ENCODE results near the gene ZBTB7C.

The ZBTB7C gene

DNA sequence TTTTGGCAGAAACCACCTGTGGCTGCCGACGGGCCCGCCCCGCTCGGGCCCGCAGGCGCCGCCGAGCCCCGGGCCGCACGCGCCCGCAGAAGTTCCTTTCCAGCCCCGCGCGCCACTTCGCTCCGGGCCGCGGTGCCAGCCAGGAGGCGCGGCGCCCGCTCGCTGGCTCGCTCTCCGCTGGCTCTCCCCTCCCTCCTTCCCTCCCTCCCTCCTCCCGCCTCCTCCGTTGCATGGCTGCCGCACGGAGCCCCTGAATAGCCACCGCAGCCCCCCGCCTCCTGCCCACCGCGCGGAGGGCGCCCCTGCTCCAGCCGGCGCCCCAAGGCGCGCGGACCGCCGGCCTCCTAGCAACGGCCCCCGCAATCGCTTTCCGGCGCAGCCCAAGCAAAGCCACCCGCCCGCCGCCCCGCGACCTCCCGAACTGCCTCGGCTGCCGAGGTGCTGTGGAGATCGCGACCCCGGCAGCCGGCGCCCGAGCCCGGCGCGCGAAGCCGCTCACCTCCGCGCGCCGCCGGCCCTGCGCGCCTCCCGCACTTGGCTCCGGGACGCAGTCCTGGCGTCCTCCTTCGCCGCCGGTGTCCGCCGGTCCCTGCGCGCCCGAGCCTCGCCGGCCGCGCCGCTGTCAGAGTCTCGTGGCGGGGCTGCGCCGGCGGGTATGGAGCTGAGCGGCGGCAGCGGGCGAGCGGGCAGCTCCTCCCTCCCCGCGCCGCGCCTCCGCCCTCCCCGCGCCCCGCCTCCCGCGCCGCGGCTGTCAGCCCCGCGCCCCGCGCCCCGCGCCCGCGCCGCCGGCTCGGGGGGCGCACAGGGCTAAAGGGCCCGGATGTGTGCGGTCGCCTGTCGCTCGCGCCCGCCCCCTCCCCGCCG, at the start of gene ZBTB7C:
Gene ZBTB7C, minus strand, starts transcription at position 657 of the 864 bp plus-strand sequence.
- Histone ChIP-seq H3K9me3 (ENCODE audit: low read length) (no peaks in the 10 kb centered on the region), H2AFZ (ENCODE audit: low read depth, low read length) (peak within 1 kb of the TSS; percentile 97), H3K27me3 (ENCODE audit: insufficient read depth, low read length) (peaks cover 61% of the 10 kb centered on the region), H3K36me3 (ENCODE audit: insufficient read depth, low read length) (no peaks in the 10 kb centered on the region), H3K4me1 (ENCODE audit: insufficient read depth, low read length) (peaks cover 7% of the 10 kb centered on the region), H3K4me3 (ENCODE audit: low read length) (peak within 1 kb of the TSS; percentile 50)

DNA sequence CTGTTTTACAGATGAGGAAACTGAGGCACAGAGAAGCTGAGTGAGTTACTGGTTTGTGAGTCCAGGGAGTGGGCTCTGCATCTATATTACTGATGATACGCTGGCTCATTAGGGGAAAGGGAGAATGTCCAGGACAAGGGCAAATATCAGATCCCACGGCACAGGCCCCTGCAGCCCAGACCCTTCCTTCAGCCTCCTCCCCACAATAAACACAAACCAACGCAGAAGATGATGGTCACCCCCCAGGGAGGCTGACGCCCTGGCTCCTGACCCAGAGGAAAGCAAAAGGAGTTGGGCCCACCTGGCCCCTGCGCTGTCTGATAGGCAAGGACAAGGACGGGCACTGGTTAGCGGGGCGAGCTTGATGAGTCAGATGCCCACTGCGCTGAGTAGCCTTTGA, 47.7 kb upstream of the ZBTB7C start:
- no peak overlapping the region for H2AFZ ChIP-seq (ENCODE audit: low read depth, low read length)
- no peaks in the 10 kb centered on the region for H3K9me3 ChIP-seq (ENCODE audit: low read length)
- H3K4me1 ChIP-seq (ENCODE audit: insufficient read depth, low read length) = no peaks in the 10 kb centered on the region
- H3K36me3 ChIP-seq (ENCODE audit: insufficient read depth, low read length) = no peaks in the 10 kb centered on the region
- peaks cover 3% of the 10 kb centered on the region for H3K27me3 ChIP-seq (ENCODE audit: insufficient read depth, low read length)
- H3K4me3 ChIP-seq (ENCODE audit: low read length) = no peak overlapping the region

DNA sequence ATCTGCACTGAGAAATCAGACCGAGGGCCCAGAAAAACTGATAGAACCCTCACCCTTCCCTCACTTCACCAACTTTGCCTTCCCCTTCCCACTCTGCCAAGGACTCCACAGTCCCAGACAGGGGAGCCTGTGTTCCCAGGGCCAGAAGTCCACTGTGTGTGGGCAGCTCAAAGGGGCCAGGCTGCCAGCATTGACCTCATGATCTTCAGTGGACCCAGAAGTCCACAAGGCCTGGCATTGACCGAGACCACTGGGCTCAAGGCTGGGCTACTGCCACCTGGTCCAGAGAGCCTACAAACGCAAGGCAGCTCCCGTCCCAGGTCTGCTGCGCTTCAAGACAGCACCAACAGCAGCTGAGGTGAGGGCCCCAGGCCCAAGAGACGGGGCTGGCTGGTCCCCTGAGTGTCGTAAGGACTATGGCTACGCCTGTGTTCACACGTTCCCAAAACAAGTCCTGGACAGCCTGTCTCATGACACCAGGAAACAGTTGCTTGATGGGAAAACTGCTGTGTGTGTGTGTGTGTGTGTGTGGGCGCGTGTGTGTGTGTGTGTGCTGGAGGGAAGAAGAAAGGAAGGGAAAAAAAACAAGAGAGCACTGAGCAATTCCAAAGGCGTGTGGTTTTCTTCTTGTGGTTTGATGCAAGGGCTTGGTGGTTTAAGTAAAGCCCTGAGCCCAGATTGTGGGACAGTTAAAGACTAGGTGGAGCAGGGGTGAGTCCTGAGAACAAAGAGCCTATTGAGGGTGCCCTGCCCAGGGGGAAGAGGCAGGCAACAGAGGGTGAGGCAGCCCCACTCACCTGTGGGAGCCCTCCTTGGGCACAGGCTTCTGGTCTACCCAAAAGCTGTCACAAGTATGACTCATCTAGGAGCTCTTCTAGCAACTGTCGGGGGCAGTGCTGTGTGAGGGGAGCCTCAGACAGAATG, 46.6 kb upstream of the ZBTB7C start:
- peaks cover 3% of the 10 kb centered on the region for H3K27me3 ChIP-seq (ENCODE audit: insufficient read depth, low read length)

DNA sequence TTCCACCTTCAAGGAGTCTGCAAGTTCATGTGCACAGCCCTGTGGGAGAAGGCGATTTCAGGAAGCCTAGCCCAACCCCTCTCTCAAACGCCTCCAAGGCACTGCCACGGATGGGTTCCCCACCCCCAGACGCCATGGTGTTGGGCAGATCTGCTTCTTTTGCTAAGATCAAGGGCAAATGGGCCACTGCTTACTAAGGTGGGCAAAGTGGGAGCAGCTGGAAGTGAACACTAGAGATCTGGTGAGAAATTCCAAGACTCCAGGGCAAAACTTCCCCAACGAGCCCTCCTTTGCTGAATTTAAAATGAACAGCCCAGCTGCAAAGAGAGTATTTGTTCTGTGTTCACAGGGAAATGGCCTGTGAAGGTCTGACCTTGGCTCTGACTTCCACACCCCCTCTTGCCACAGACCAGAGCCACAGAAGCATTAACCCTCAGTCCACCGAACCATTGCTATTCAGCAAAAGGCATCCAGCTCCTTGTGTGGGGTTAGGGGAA, 45.1 kb upstream of the ZBTB7C start:
- H3K27me3 ChIP-seq (ENCODE audit: insufficient read depth, low read length) = peaks cover 3% of the 10 kb centered on the region

More for the DNA sequence above, 46.6 kb upstream of the ZBTB7C start:
- no peak overlapping the region for H2AFZ ChIP-seq (ENCODE audit: low read depth, low read length)
- H3K4me1 ChIP-seq (ENCODE audit: insufficient read depth, low read length) = no peaks in the 10 kb centered on the region
- H3K4me3 ChIP-seq (ENCODE audit: low read length) = no peak overlapping the region
- no peaks in the 10 kb centered on the region for H3K36me3 ChIP-seq (ENCODE audit: insufficient read depth, low read length)
- H3K9me3 ChIP-seq (ENCODE audit: low read length) = no peaks in the 10 kb centered on the region

DNA sequence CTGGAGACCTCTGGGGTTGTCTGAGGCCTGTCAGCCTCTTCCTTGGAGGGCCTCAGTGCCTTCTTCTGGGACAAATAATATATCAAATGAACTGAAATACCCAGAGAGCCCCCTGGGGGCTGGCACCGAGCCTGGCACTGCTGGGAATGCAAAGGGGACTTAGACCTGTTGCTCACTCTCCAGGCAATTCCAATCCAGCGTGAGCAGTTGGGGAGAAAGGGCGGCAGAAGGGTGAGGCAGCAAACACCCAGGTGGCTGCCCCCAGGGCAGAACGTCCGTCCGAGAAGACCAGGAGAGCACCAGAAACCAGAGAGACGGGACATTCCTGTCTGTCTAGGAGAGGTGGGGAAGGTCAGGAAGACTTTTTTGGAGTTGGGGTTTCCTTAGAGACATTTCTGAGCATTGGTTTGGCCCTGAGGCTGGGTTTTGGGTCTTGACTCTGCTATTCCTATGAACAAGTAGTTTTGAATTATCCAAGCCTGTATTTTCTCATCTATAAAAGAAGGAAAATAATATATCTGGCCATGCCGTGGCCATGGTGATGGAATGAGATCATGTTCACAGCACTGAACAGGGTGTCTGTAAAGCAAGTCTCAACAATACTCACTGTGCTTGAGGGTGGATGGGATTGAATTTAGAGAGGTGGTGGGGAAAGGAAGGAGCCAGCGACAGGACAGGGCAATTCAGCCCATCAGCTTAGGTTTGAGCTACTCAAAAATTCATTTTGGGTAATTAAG, 44.3 kb upstream of the ZBTB7C start:
- Histone ChIP-seq H3K36me3 (ENCODE audit: insufficient read depth, low read length) (no peaks in the 10 kb centered on the region), H3K4me1 (ENCODE audit: insufficient read depth, low read length) (no peaks in the 10 kb centered on the region), H3K4me3 (ENCODE audit: low read length) (no peak overlapping the region), H3K27me3 (ENCODE audit: insufficient read depth, low read length) (peaks cover 3% of the 10 kb centered on the region), H2AFZ (ENCODE audit: low read depth, low read length) (no peak overlapping the region), H3K9me3 (ENCODE audit: low read length) (no peaks in the 10 kb centered on the region)

More for the DNA sequence above, 45.1 kb upstream of the ZBTB7C start:
- Histone ChIP-seq H3K4me3 (ENCODE audit: low read length) (no peak overlapping the region), H3K36me3 (ENCODE audit: insufficient read depth, low read length) (no peaks in the 10 kb centered on the region), H2AFZ (ENCODE audit: low read depth, low read length) (no peak overlapping the region), H3K9me3 (ENCODE audit: low read length) (no peaks in the 10 kb centered on the region), H3K4me1 (ENCODE audit: insufficient read depth, low read length) (no peaks in the 10 kb centered on the region)

DNA sequence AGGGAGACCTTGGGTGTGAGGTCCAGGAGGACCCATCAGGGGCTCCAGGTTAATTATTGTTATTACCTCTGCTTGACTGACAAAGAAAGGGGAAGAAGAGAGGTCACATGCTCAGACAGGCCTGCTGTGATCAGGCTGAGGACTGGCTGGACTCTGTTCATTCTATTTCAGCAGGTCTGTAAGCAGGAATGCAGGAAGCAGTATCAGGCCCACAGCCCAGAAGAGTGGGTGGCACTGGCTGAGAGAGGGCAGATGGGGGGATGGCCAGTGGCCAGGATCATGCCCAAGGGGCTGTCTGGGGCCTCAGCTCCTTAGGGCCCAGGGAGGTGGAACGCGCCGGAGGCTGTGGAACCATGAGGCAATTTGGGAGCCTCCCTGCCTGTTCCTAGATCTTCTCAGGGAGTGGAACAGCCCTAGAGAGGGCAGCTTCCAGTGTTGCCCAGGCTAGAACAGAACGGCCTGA, 43.7 kb upstream of the ZBTB7C start:
- no peaks in the 10 kb centered on the region for H3K9me3 ChIP-seq (ENCODE audit: low read length)
- H2AFZ ChIP-seq (ENCODE audit: low read depth, low read length) = no peak overlapping the region
- no peaks in the 10 kb centered on the region for H3K36me3 ChIP-seq (ENCODE audit: insufficient read depth, low read length)
- no peak overlapping the region for H3K4me3 ChIP-seq (ENCODE audit: low read length)
- peaks cover 3% of the 10 kb centered on the region for H3K27me3 ChIP-seq (ENCODE audit: insufficient read depth, low read length)
- H3K4me1 ChIP-seq (ENCODE audit: insufficient read depth, low read length) = no peaks in the 10 kb centered on the region

DNA sequence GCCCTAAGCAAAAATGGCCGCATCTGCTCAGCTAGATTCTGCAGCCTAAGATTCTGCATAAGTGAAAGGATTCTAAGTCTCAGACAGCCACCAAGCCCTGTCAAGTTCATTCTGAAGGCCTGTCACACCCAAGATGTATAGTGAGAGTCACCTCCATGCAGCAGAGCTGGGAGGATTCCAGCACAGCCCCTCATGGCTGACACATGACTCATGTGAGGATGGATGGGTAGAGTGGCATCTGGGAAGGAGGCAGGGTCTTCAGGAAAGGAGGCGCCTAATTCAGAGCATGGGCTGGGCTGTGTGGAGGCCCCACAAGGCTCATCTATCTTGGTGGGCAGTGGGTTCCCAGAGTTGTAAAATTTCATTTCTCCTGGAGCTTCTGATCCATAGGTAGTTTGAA, 41.5 kb upstream of the ZBTB7C start:
- H2AFZ ChIP-seq (ENCODE audit: low read depth, low read length) = no peak overlapping the region
- peaks cover 1% of the 10 kb centered on the region for H3K27me3 ChIP-seq (ENCODE audit: insufficient read depth, low read length)
- no peaks in the 10 kb centered on the region for H3K9me3 ChIP-seq (ENCODE audit: low read length)
- no peak overlapping the region for H3K4me3 ChIP-seq (ENCODE audit: low read length)
- H3K36me3 ChIP-seq (ENCODE audit: insufficient read depth, low read length) = no peaks in the 10 kb centered on the region
- H3K4me1 ChIP-seq (ENCODE audit: insufficient read depth, low read length) = no peaks in the 10 kb centered on the region

DNA sequence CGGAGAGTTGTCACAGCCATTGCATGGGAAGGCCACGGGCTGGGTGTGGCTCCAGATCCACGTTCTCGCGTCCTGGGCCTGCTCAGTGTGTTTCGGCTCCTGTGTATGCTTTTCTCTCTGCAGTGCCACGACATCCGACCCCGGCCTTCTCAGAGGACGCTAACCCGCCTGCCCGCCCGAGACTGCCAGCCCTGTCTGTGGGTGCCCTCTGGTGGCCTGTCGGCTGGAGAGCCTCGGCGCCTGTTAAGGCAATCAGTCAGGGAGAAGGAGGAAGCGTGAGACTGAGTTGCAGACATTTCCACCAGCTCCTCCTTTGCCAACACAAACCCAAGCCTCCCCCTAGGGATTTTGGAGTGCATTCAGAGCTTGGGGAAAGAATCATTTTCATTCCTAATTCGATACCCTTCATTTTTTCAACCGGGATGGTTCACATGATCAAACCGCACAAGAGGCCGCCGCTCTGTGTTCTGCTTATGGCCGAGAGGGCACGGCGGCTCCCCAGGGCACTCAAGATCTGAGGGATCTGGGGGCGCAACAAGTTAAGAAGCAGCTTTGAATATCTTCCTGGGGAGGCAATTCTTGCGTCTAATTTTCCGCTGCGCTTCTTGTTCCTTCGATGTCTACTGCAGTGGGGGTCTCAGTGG, 37.5 kb upstream of the ZBTB7C start:
- Histone ChIP-seq H3K4me1 (ENCODE audit: insufficient read depth, low read length) (no peaks in the 10 kb centered on the region), H3K9me3 (ENCODE audit: low read length) (no peaks in the 10 kb centered on the region), H3K36me3 (ENCODE audit: insufficient read depth, low read length) (no peaks in the 10 kb centered on the region), H3K4me3 (ENCODE audit: low read length) (no peak overlapping the region), H3K27me3 (ENCODE audit: insufficient read depth, low read length) (peaks cover 2% of the 10 kb centered on the region), H2AFZ (ENCODE audit: low read depth, low read length) (no peak overlapping the region)

DNA sequence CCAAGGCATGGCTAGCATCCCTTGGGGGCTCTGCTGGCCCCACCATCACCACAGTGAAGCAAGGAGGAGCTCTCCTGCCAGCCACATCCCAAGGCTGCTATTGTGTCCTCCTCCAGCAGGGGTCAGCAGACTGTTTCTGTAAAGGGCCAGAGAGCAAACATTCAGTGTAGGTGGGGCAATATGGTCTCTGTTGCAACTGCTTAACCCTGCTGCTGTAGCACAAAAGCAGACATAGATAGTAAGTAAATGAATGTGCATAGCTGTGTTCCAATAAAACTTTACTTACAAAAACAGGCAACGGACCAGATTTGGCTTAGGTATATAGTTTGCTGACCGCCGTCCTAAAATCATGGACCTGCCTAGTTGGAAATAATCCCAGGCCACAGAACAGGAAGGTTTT, 36.4 kb upstream of the ZBTB7C start:
- H3K4me3 ChIP-seq (ENCODE audit: low read length) = no peak overlapping the region
- H3K4me1 ChIP-seq (ENCODE audit: insufficient read depth, low read length) = no peaks in the 10 kb centered on the region
- no peaks in the 10 kb centered on the region for H3K9me3 ChIP-seq (ENCODE audit: low read length)
- no peaks in the 10 kb centered on the region for H3K36me3 ChIP-seq (ENCODE audit: insufficient read depth, low read length)
- H2AFZ ChIP-seq (ENCODE audit: low read depth, low read length) = no peak overlapping the region
- peaks cover 4% of the 10 kb centered on the region for H3K27me3 ChIP-seq (ENCODE audit: insufficient read depth, low read length)

DNA sequence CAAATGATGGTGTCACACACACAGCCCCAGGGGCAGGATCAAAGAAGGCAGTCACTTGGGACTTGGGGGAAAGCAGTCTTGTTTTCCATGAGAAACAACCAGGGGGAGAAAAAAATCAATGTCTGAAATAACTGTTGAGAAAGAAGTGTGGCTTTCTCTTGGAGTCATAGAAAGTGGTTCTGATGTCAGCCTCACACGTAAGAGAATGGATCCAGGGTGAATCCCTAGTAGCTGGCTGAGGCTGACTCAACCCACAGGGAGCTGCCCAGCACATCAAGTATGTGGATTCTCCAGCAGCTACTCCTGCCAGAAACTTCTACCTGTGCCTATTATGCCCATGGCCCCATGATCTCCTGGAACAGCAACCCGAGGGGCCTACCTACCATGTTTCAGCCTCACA, 33.6 kb upstream of the ZBTB7C start:
- H3K4me3 ChIP-seq (ENCODE audit: low read length) = no peak overlapping the region

DNA sequence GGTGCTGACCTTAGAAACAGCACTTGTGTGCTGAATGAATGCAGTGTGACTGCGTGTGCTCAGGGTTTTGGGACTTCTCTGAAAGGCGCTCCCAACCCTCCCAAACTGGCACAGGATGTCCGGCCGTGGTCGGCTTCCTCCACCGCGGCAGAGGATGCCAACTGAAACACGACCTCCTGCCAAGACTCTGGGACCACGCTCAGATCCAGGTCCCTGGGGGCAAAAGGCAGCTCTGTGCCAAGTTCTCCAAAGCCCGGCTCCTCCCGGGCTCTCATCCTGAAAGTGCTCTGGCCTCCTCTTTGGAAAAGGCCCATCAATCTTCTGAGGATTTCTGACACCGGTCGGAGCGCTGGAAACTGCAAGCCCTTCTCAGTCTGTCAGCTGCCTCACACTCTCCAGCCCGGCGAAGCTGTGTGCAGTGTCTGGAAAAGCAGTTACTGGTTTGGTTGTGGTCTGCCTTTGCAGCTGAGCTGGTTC, 32.3 kb upstream of the ZBTB7C start:
- Histone ChIP-seq H3K4me3 (ENCODE audit: low read length) (no peak overlapping the region), H2AFZ (ENCODE audit: low read depth, low read length) (no peak overlapping the region), H3K36me3 (ENCODE audit: insufficient read depth, low read length) (no peaks in the 10 kb centered on the region), H3K9me3 (ENCODE audit: low read length) (no peaks in the 10 kb centered on the region), H3K4me1 (ENCODE audit: insufficient read depth, low read length) (peaks cover 6% of the 10 kb centered on the region), H3K27me3 (ENCODE audit: insufficient read depth, low read length) (peaks cover 4% of the 10 kb centered on the region)

More for the DNA sequence above, 33.6 kb upstream of the ZBTB7C start:
- Histone ChIP-seq H3K9me3 (ENCODE audit: low read length) (no peaks in the 10 kb centered on the region), H3K27me3 (ENCODE audit: insufficient read depth, low read length) (peaks cover 4% of the 10 kb centered on the region), H3K36me3 (ENCODE audit: insufficient read depth, low read length) (no peaks in the 10 kb centered on the region), H2AFZ (ENCODE audit: low read depth, low read length) (no peak overlapping the region), H3K4me1 (ENCODE audit: insufficient read depth, low read length) (peaks cover 6% of the 10 kb centered on the region)

DNA sequence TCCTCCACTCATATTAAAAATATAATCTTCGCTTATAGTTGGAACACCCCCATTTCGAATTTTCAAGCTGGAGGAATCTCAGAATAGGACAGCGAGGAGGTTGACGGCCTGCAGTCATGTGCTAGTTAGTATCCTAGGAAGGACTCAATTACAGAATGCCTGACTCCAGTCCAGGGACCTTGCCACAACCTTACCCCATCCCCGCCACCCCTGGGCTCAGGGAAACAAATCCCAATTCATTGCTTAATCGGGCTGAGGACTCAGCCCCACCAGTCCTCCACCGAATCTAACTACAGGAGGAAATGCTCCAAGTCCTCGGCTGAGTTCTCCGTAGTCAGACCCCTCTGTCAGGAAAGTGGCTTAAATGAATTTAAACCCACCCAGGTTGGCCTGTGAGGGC, 31.7 kb upstream of the ZBTB7C start:
- H3K36me3 ChIP-seq (ENCODE audit: insufficient read depth, low read length) = no peaks in the 10 kb centered on the region
- H3K9me3 ChIP-seq (ENCODE audit: low read length) = no peaks in the 10 kb centered on the region
- no peak overlapping the region for H2AFZ ChIP-seq (ENCODE audit: low read depth, low read length)
- H3K4me1 ChIP-seq (ENCODE audit: insufficient read depth, low read length) = peaks cover 6% of the 10 kb centered on the region
- peaks cover 4% of the 10 kb centered on the region for H3K27me3 ChIP-seq (ENCODE audit: insufficient read depth, low read length)
- H3K4me3 ChIP-seq (ENCODE audit: low read length) = no peak overlapping the region
